ENCODE measurements around the gene RAD54L. TPM values are rescaled to one million over a fixed set of nuclear protein-coding genes. Genes with fewer than 3 reads are reported as not detected.

The RAD54L gene
- total RNA-seq, 1 donor from 2014 or later, result 0.71 TPM

GRCh38 chr1:46256523-46256922 is 9.0 kb downstream of the RAD54L start:
- no peak for DNase-seq
- H3K4me3 ChIP-seq, result no peak overlapping the region
- H3K9me3 ChIP-seq (replicated peaks), result no peaks in the 10 kb centered on the region
- no peaks in the 10 kb centered on the region for H3K36me3 ChIP-seq
- no peaks in the 10 kb centered on the region for H3K4me1 ChIP-seq
- no peak overlapping the region for H3K27ac ChIP-seq (replicated peaks)
- intact Hi-C loops (cut with micrococcal nuclease), result no loop called here
- no peak for TF ChIP-seq CTCF (IDR thresholded peaks at IDR 0.05; ENCODE audit: borderline replicate concordance)
- no peaks in the 10 kb centered on the region for H3K27me3 ChIP-seq (ENCODE audit: low read depth)

DNA sequence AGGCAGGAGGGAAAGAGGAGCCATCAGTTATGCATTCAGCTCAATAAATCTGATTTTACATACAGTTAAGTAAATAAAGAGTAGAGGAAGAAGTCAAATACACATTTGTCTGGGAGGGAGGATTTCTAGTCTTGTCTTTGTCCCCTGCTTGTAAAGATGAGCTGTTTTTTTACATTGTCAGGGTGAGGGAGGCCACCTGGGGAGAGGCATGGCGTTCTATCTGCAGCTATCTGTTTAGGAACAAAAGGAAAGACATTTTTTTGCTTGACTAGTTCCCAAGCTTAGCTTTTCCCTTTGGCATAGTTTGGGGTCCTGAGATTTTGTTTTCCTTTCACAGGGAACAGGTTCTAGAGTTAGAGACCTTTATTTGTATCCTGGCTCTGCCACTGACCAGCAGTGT is 14.9 kb downstream of the RAD54L start:
- Histone ChIP-seq H3K36me3 (no peaks in the 10 kb centered on the region), H3K4me3 (no peak overlapping the region), H3K27ac (replicated peaks) (no peak overlapping the region), H3K9me3 (replicated peaks) (no peaks in the 10 kb centered on the region), H3K27me3 (ENCODE audit: low read depth) (no peaks in the 10 kb centered on the region), H3K4me1 (no peaks in the 10 kb centered on the region)
- DNase-seq, result no peak
- TF ChIP-seq CTCF (IDR thresholded peaks at IDR 0.05; ENCODE audit: borderline replicate concordance), result no peak
- intact Hi-C loops (cut with micrococcal nuclease), result no loop called here

DNA sequence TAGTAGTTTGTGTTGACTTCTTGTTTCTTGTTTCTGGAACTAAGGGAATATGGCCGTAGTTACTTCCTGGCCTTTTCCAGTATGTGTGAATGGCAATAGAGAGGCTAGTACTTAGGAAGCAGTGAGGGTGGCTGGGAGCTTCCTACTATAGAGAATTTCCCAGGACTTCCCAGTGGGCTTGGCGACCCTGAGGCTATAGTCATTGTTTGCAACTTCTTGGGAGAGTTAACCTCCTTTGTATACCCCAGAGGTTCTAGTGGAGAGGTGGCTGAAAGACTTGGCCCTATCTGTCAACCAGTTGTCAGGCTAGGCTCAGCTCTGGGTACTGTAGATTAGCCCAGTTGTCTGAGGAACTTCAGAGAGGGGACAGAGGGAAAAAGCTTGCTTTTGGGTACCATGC is 15.6 kb downstream of the RAD54L start:
- Histone ChIP-seq H3K36me3 (no peaks in the 10 kb centered on the region), H3K27ac (replicated peaks) (no peak overlapping the region), H3K27me3 (ENCODE audit: low read depth) (no peaks in the 10 kb centered on the region), H3K9me3 (replicated peaks) (no peaks in the 10 kb centered on the region), H3K4me1 (no peaks in the 10 kb centered on the region), H3K4me3 (no peak overlapping the region)
- intact Hi-C loops (cut with micrococcal nuclease), result no loop called here
- no peak for TF ChIP-seq CTCF (IDR thresholded peaks at IDR 0.05; ENCODE audit: borderline replicate concordance)
- no peak for DNase-seq

DNA sequence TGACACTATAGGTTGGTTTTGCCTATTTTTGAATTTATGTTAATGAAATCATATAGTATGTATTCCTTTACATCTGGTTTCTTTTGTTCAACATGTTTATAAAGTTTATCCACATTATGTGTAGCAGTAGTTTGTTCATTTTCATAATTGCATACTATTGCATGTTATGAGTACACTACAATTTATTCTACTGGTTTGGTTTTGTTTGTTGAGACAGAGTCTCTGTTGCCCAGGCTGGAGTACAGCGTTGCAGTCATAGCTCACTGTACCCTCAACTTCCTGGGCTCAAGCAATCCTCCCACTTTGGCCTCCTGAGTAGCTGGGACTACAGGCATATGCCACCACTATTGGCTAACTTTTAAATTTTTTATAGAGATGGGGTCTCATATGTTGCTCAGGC is 21.0 kb downstream of the RAD54L start:
- TF ChIP-seq CTCF (IDR thresholded peaks at IDR 0.05; ENCODE audit: borderline replicate concordance), result no peak
- intact Hi-C loops (cut with micrococcal nuclease), result no loop called here
- no peaks in the 10 kb centered on the region for H3K27me3 ChIP-seq (ENCODE audit: low read depth)
- DNase-seq, result no peak
- H3K36me3 ChIP-seq, result no peaks in the 10 kb centered on the region
- H3K4me1 ChIP-seq, result no peaks in the 10 kb centered on the region
- no peaks in the 10 kb centered on the region for H3K9me3 ChIP-seq (replicated peaks)
- H3K27ac ChIP-seq (replicated peaks), result no peak overlapping the region
- H3K4me3 ChIP-seq, result no peak overlapping the region

DNA sequence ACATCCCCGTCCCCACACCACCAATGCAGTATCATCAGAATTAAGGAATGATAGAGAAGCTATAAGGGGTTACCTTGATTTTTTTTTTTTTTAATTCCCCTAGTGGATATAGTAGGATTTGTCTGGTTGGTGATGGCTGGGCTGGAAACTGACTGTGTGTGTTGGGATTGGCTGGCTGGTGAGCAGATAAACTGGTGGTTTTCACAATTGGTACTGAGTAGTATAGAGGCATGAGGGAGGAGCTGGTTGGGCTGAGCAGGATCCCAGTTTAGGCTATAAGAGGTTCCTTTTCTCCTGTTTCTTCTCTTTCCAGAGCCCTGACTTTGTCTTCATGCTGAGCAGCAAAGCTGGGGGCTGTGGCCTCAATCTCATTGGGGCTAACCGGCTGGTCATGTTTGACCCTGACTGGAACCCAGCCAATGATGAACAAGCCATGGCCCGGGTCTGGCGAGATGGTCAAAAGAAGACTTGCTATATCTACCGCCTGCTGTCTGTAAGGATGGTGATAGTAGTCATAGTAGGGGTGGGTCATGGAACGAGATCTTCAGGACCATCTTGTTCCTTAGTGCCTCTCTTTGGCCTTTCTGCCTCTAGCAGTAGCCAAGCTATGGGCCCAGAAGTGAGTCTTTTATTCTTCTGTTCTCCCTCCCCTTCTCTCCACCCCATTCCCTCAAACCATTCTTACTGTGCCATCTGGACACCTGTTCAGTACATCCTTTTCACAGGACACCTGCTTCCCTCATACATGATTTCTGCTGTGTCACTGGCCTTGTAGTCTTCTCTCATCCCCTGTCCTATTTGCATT is 26.9 kb downstream of the RAD54L start:
- TF ChIP-seq CTCF (IDR thresholded peaks at IDR 0.05; ENCODE audit: borderline replicate concordance), result no peak
- H3K4me1 ChIP-seq, result no peaks in the 10 kb centered on the region
- H3K36me3 ChIP-seq, result peaks cover 15% of the 10 kb centered on the region
- H3K27ac ChIP-seq (replicated peaks), result no peak overlapping the region
- H3K27me3 ChIP-seq (ENCODE audit: low read depth), result no peaks in the 10 kb centered on the region
- no peak overlapping the region for H3K4me3 ChIP-seq
- no peaks in the 10 kb centered on the region for H3K9me3 ChIP-seq (replicated peaks)
- no peak for DNase-seq
- intact Hi-C loops (cut with micrococcal nuclease), result no loop called here
